ENCODE data around the gene EMX2. TPM values are rescaled to one million over a fixed set of nuclear protein-coding genes. Genes with fewer than 3 reads are reported as not detected.
A peak's percentile ranks its signal among the peaks of the same experiment; 100 is the strongest.

EMX2 gene
- total RNA-seq, 1 experiment from 2014 or later: not detected

DNA sequence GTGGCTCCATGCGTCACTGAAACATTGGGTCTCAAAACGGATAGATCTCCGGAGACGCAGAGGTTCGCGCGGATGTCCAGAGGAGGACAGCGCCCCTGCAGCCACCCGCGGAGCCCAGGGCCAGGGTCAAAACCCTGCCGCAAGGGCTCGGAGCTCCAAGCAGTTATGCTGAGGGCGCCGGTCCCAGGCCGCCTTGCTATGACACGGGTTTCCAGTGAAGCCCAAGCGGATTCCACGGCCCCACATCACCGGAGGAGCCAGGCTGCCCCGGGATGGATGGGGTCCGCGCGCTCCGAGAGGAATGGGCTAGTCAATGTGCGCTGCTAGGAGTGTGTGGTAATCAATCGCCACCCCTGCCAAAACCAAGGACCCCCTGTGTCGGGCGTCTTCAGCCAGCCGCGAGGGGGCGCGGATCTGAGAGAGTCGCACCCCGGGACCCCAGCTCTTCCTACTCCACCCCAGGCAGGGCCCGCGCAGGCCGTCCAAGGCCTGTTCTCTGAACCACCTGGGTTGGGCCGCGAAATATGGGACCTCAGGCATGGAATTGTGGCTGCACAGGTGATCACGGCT lies 5.6 kb upstream of the EMX2 start:
- H3K27me3 ChIP-seq (ENCODE audit: control insufficient read depth, insufficient read depth, low read length): peaks cover 99% of the 10 kb centered on the region
- H3K4me3 ChIP-seq (ENCODE audit: insufficient read depth, low read depth, low read length): peak overlapping the region; percentile 19; the same call in 1 of the 2 replicates
- H3K36me3 ChIP-seq (replicated peaks; ENCODE audit: control insufficient read depth, insufficient read depth, low read length): no peaks in the 10 kb centered on the region
- DNase-seq: peak; percentile 91

DNA sequence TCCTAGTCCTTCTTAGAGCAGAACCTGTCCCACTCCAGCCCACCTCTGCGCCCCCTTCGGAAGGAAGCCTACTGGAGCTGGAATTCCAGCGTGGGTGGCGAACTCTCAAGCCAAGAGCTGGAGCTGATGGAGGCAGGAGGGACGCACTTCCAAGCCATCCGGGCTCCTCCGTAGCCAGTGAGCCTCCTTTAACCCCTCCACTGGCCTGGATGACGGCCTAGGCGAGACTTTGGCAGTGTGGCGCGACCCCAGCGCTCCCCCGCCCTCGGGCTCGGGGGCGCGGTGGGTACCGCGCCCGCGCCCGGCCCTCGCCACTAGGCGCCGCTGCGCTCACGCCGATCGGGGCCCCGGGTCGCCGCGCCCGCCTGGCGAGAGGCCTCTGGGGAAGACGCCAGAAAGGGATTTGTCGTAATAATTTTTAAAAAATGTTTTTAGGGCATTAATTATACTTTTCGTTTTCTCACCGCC lies 5.1 kb upstream of the EMX2 start:
- DNase-seq: peak; percentile 93
- Histone ChIP-seq H3K4me3 (ENCODE audit: insufficient read depth, low read depth, low read length) (peak overlapping the region; percentile 19; the same call in 1 of the 2 replicates), H3K27me3 (ENCODE audit: control insufficient read depth, insufficient read depth, low read length) (peaks cover 99% of the 10 kb centered on the region), H3K36me3 (replicated peaks; ENCODE audit: control insufficient read depth, insufficient read depth, low read length) (no peaks in the 10 kb centered on the region)

- no peak overlapping the region; the same call in 1 of the 2 replicates for H3K4me3 ChIP-seq (ENCODE audit: insufficient read depth, low read depth, low read length)
- no peak for DNase-seq
- H3K27me3 ChIP-seq (ENCODE audit: control insufficient read depth, insufficient read depth, low read length): peaks cover 98% of the 10 kb centered on the region
- no peaks in the 10 kb centered on the region for H3K36me3 ChIP-seq (replicated peaks; ENCODE audit: control insufficient read depth, insufficient read depth, low read length)
Observed at GRCh38 chr10:117537904-117538524, 4.5 kb upstream of the EMX2 start.

DNA sequence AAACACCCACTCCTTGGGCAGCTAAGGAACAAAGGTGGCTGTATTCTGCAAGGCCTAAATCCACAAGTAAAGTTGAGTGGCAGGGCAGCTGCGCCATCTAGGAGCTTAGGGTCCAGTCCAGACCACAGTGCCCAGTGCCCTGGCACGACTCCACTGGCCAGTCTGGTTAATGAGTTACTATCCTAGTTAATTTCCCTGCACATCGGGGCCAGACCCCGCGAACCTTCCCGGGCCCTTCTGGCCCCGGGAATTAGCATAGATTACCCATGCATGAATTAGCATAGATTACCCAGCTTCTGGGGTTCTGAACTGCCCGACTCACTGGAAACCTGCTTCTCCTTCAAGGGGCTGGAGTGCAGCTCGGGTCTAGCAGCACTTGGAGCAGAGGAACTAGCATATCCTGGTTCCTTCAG lies 3.2 kb upstream of the EMX2 start:
- Histone ChIP-seq H3K36me3 (replicated peaks; ENCODE audit: control insufficient read depth, insufficient read depth, low read length) (no peaks in the 10 kb centered on the region), H3K4me3 (ENCODE audit: insufficient read depth, low read depth, low read length) (no peak overlapping the region), H3K27me3 (ENCODE audit: control insufficient read depth, insufficient read depth, low read length) (peaks cover 98% of the 10 kb centered on the region)
- no peak for DNase-seq

DNA sequence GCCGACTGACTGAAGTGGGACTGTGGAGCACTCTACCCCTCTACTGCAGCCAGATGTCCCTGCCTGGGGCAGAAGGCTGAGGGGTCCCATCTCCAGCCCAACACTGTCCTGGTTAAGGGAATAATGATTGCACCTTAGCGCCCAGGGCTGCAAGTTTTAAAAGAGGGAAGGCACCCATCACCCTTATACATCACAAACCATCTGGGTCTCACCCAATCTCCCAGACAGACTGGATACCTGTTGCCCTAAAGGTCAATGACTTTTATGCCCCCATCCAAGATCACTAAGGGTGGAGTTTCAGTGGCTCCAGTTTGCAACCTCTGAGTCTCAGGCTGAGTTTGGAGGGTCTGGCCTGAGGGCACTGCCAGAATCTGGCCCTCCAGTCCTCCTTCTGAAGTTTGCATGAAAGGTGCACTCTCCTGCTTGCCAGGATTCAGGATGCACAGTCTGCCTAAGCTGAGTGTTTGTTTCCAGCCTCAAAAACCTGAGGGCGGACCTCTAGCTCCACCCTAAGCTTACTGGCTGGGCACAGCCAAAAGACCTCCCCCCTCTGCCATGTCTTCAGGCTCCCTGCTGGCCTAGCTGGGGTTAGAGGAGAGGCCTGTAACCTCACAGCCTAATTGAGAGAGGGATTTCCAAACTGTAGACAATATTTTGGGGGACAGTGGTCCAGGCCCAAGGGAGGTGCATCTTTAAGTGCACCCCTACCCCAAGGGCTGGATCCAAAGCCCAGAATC lies 2.5 kb upstream of the EMX2 start:
- H3K4me3 ChIP-seq (ENCODE audit: insufficient read depth, low read depth, low read length): no peak overlapping the region
- peaks cover 98% of the 10 kb centered on the region for H3K27me3 ChIP-seq (ENCODE audit: control insufficient read depth, insufficient read depth, low read length)
- no peaks in the 10 kb centered on the region for H3K36me3 ChIP-seq (replicated peaks; ENCODE audit: control insufficient read depth, insufficient read depth, low read length)
- no peak for DNase-seq

DNA sequence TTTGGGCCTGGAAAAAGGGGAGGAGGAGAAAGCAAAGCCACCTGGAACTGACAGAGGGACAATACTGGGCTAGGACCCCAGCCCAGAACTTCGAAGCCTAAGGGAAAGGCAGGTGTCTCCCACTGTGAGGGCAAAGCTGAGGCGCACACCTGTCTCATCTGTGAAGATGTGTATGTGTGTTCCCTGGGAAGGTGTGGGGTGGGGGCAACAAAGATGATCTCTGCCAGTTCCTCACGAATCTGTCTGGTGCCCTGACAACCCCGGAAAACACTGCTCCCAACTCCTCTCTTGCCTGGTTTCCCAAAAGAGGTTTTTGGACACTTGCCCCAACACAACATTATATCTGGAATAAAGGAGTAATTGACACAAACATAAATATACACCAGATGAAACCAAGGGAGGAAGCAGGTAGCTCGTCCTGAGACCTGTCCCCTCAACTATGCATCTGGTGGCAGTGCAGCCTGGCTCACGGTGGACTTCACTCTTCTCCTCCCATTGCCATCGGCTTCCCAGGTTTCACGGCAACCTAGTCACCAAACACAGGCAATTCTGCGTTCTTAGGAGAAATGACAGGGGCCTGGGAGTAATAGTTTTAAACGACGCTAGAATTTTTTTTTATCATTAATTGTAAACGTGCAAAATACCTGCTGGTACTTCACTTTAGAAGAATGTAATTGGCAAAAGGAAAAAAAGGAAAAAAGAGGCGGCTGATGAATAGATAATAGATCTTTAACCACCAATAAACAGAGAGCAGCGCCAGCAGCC lies 1.7 kb upstream of the EMX2 start:
- Histone ChIP-seq H3K36me3 (replicated peaks; ENCODE audit: control insufficient read depth, insufficient read depth, low read length) (no peaks in the 10 kb centered on the region), H3K4me3 (ENCODE audit: insufficient read depth, low read depth, low read length) (no peak overlapping the region), H3K27me3 (ENCODE audit: control insufficient read depth, insufficient read depth, low read length) (peaks cover 98% of the 10 kb centered on the region)
- no peak for DNase-seq

- Histone ChIP-seq H3K4me3 (ENCODE audit: insufficient read depth, low read depth, low read length) (peak overlapping the region; percentile 29; the same call in 1 of the 2 replicates), H3K27me3 (ENCODE audit: control insufficient read depth, insufficient read depth, low read length) (peaks cover 98% of the 10 kb centered on the region), H3K36me3 (replicated peaks; ENCODE audit: control insufficient read depth, insufficient read depth, low read length) (no peaks in the 10 kb centered on the region)
- peak; percentile 84 for DNase-seq
Observed at GRCh38 chr10:117541405-117541908, 1.1 kb upstream of the EMX2 start.

DNA sequence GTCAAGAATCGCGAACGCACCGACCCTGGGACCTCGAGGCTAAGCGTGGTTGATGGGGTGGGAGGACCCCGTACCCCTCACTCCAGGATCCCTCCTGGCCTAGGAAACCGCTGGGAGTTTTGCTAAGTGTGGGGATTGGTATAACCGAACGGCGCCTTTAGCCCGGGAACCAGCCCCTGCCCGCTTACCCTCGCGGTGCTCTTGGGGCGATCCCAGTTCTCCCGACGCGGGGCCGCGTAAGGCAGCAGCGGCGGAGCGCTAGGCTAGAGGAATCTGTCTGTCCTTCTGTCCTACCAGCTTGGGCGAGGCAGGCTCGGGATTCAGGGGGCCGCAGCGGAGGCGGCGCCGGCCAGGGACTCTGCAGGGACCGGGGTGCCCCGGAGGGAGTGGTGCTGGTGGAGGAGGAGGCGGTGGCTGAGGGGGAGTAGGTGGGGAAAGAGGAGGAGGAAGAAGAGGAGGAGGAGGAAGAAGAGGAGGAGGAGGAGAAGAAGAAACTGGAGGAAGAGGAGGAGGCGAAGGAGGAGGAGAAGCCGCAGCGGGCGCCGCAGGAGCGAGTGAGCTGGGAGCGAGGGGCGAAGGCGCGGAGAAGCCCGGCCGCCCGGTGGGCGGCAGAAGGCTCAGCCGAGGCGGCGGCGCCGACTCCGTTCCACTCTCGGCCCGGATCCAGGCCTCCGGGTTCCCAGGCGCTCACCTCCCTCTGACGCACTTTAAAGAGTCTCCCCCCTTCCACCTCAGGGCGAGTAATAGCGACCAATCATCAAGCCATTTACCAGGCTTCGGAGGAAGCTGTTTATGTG lies 439 bp upstream of the EMX2 start:
- DNase-seq: peak; percentile 97
- peaks cover 98% of the 10 kb centered on the region for H3K27me3 ChIP-seq (ENCODE audit: control insufficient read depth, insufficient read depth, low read length)
- H3K4me3 ChIP-seq (ENCODE audit: insufficient read depth, low read depth, low read length): peak overlapping the region; percentile 29
- H3K36me3 ChIP-seq (replicated peaks; ENCODE audit: control insufficient read depth, insufficient read depth, low read length): no peaks in the 10 kb centered on the region

GRCh38 chr10:117543225-117544003 lies 868 bp downstream of the EMX2 start:
- no peaks in the 10 kb centered on the region for H3K36me3 ChIP-seq (replicated peaks; ENCODE audit: control insufficient read depth, insufficient read depth, low read length)
- H3K4me3 ChIP-seq (ENCODE audit: insufficient read depth, low read depth, low read length): peak overlapping the region; percentile 30
- DNase-seq: peak; percentile 85
- H3K27me3 ChIP-seq (ENCODE audit: control insufficient read depth, insufficient read depth, low read length): peaks cover 99% of the 10 kb centered on the region

GRCh38 chr10:117544004-117544701 lies 1.6 kb downstream of the EMX2 start:
- no peak for DNase-seq
- peaks cover 99% of the 10 kb centered on the region for H3K27me3 ChIP-seq (ENCODE audit: control insufficient read depth, insufficient read depth, low read length)
- H3K4me3 ChIP-seq (ENCODE audit: insufficient read depth, low read depth, low read length): no peak overlapping the region; the same call in 1 of the 2 replicates

DNA sequence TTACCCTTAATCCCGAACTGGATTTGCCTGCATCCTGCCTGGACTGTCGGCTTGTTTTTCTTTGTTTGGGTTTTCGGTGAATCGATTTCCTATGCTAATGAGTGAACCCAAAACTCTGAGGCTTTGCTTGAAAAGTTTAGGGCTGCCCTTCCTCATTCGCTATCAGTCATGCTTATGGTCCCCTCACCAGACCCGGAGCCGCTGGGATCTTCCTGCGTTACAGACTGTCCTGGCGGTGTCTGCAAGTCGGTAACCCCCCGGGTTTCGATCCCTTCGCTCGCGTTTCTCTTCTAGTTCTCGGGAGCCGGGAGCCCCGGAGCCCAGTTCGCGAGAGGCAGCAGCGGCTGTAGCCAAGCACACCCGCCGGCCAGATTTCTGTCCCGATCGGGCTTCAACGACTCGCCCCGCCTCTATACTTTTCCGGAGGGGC lies 2.2 kb downstream of the EMX2 start:
- Histone ChIP-seq H3K27me3 (ENCODE audit: control insufficient read depth, insufficient read depth, low read length) (peaks cover 99% of the 10 kb centered on the region), H3K36me3 (replicated peaks; ENCODE audit: control insufficient read depth, insufficient read depth, low read length) (no peaks in the 10 kb centered on the region), H3K4me3 (ENCODE audit: insufficient read depth, low read depth, low read length) (no peak overlapping the region)
- DNase-seq: peak; percentile 70

More at GRCh38 chr10:117544004-117544701, 1.6 kb downstream of the EMX2 start:
- no peaks in the 10 kb centered on the region for H3K36me3 ChIP-seq (replicated peaks; ENCODE audit: control insufficient read depth, insufficient read depth, low read length)

GRCh38 chr10:117545141-117546019 lies 2.8 kb downstream of the EMX2 start:
- Histone ChIP-seq H3K36me3 (replicated peaks; ENCODE audit: control insufficient read depth, insufficient read depth, low read length) (no peaks in the 10 kb centered on the region), H3K27me3 (ENCODE audit: control insufficient read depth, insufficient read depth, low read length) (peaks cover 99% of the 10 kb centered on the region), H3K4me3 (ENCODE audit: insufficient read depth, low read depth, low read length) (peak overlapping the region; percentile 8; the same call in 1 of the 2 replicates)
- peak; percentile 84 for DNase-seq

All from H7 (cell line).